A673 (cell line): ENCODE results near the gene PIGQ.

Source experiments
- EZH2 ChIP-seq: fragments of 200-600 bp; sonication (generic); IDR thresholded peaks from 2 replicates; pipeline ENCODE4 v1.6.1; 2017; ENCODE audit warnings: borderline replicate concordance, low read depth, mild to moderate bottlenecking, mixed read lengths, antibody characterized with exemption, low read length; ENCODE audit not compliant: poor library complexity, severe bottlenecking
- TF ChIP-seq, protein P1 (sequence below): fragments of 300-800, 200-600 bp; sonication (generic); conservative IDR thresholded peaks from 2 replicates; pipeline ENCODE4 v1.5.1; 2017; ENCODE audit warnings: low read depth, mild to moderate bottlenecking, antibody characterized with exemption, low read length, moderate library complexity, mixed read lengths

DNA sequence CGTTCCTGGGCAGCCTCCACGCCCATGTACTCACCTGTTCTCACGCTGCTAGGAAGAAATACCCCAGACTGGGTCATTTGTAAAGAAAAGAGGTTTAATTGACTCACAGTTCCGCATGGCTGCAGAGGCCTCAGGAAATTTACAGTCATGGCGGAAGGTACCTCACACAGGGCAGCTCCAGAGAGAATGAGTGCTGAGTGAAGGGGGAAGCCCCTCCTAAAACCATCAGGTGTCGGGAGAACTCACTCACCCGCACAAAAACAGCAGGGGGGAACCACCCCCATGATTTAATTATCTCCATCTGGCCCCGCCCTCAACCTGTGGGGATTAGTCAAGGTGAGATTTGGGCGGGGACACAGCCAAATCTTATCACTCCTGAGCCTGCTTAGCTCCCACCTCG, 38.3 kb downstream of the PIGQ start:
- TF ChIP-seq, protein P1, sequence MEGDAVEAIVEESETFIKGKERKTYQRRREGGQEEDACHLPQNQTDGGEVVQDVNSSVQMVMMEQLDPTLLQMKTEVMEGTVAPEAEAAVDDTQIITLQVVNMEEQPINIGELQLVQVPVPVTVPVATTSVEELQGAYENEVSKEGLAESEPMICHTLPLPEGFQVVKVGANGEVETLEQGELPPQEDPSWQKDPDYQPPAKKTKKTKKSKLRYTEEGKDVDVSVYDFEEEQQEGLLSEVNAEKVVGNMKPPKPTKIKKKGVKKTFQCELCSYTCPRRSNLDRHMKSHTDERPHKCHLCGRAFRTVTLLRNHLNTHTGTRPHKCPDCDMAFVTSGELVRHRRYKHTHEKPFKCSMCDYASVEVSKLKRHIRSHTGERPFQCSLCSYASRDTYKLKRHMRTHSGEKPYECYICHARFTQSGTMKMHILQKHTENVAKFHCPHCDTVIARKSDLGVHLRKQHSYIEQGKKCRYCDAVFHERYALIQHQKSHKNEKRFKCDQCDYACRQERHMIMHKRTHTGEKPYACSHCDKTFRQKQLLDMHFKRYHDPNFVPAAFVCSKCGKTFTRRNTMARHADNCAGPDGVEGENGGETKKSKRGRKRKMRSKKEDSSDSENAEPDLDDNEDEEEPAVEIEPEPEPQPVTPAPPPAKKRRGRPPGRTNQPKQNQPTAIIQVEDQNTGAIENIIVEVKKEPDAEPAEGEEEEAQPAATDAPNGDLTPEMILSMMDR = no peak
- TF ChIP-seq EZH2 = no peak
